Rectal smooth muscle tissue (tissue), 1 donor: ENCODE data around the gene TCERG1.

Experiments used
- H3K27ac ChIP-seq: one replicate; pipeline ENCODE4 v1.7.0; 2013; ENCODE audit warnings: low read depth, low read length, inconsistent platforms
- H3K27me3 ChIP-seq: one replicate; pipeline ENCODE4 v1.7.0; 2013; ENCODE audit warnings: low read length; ENCODE audit not compliant: control insufficient read depth, insufficient read depth
- H3K36me3 ChIP-seq: one replicate; pipeline ENCODE4 v1.7.0; 2013; ENCODE audit warnings: low read length; ENCODE audit not compliant: control insufficient read depth, insufficient read depth
- H3K4me1 ChIP-seq: one replicate; pipeline ENCODE4 v1.7.0; 2013; ENCODE audit warnings: low read length; ENCODE audit not compliant: control insufficient read depth, insufficient read depth
- H3K4me3 ChIP-seq: one replicate; pipeline ENCODE4 v1.7.0; 2013; ENCODE audit warnings: low read length
- H3K9ac ChIP-seq: one replicate; pipeline ENCODE4 v1.7.0; 2013; ENCODE audit warnings: low read length

Gene TCERG1

GRCh38 chr5:146446861-146447733, at the start of gene TCERG1:
TCERG1 (plus strand) TSS chr5:146447333; CDS start chr5:146447350, 17 bp downstream.
- no peaks in the 10 kb centered on the region for H3K36me3 ChIP-seq
- H3K27me3 ChIP-seq = no peaks in the 10 kb centered on the region
- H3K9ac ChIP-seq = peak within 1 kb of the TSS; percentile 99
- H3K27ac ChIP-seq = peak within 1 kb of the TSS; percentile 92
- peak within 1 kb of the TSS; percentile 71 for H3K4me3 ChIP-seq
- peaks cover 11% of the 10 kb centered on the region for H3K4me1 ChIP-seq

- no peaks in the 10 kb centered on the region for H3K36me3 ChIP-seq
- no peak overlapping the region for H3K9ac ChIP-seq
- peaks cover 2% of the 10 kb centered on the region for H3K27me3 ChIP-seq
- no peaks in the 10 kb centered on the region for H3K4me1 ChIP-seq
- no peak overlapping the region for H3K27ac ChIP-seq
- H3K4me3 ChIP-seq = no peak overlapping the region
Observed at GRCh38 chr5:146398826-146399225, 48.3 kb upstream of the TCERG1 start.

- H3K27ac ChIP-seq = no peak overlapping the region
- H3K4me1 ChIP-seq = no peaks in the 10 kb centered on the region
- H3K4me3 ChIP-seq = no peak overlapping the region
- H3K9ac ChIP-seq = no peak overlapping the region
- peaks cover 2% of the 10 kb centered on the region for H3K27me3 ChIP-seq
- no peaks in the 10 kb centered on the region for H3K36me3 ChIP-seq
Observed at GRCh38 chr5:146399481-146399880, 47.7 kb upstream of the TCERG1 start.

- Histone ChIP-seq H3K27me3 (no peaks in the 10 kb centered on the region), H3K9ac (no peak overlapping the region), H3K4me1 (no peaks in the 10 kb centered on the region), H3K4me3 (no peak overlapping the region), H3K36me3 (no peaks in the 10 kb centered on the region), H3K27ac (no peak overlapping the region)
Observed at GRCh38 chr5:146400201-146400600, 46.9 kb upstream of the TCERG1 start.

GRCh38 chr5:146401021-146401420, 46.1 kb upstream of the TCERG1 start:
- Histone ChIP-seq H3K36me3 (no peaks in the 10 kb centered on the region), H3K4me1 (no peaks in the 10 kb centered on the region), H3K9ac (no peak overlapping the region), H3K4me3 (no peak overlapping the region), H3K27ac (no peak overlapping the region), H3K27me3 (no peaks in the 10 kb centered on the region)

GRCh38 chr5:146402949-146403348, 44.2 kb upstream of the TCERG1 start:
- no peaks in the 10 kb centered on the region for H3K4me1 ChIP-seq
- H3K27ac ChIP-seq = no peak overlapping the region
- H3K27me3 ChIP-seq = no peaks in the 10 kb centered on the region
- H3K4me3 ChIP-seq = no peak overlapping the region
- no peaks in the 10 kb centered on the region for H3K36me3 ChIP-seq
- no peak overlapping the region for H3K9ac ChIP-seq

- Histone ChIP-seq H3K27me3 (no peaks in the 10 kb centered on the region), H3K4me1 (no peaks in the 10 kb centered on the region), H3K9ac (no peak overlapping the region), H3K4me3 (no peak overlapping the region), H3K36me3 (no peaks in the 10 kb centered on the region), H3K27ac (no peak overlapping the region)
Observed at GRCh38 chr5:146409054-146409671, 38.0 kb upstream of the TCERG1 start.

- Histone ChIP-seq H3K9ac (no peak overlapping the region), H3K4me1 (no peaks in the 10 kb centered on the region), H3K27me3 (no peaks in the 10 kb centered on the region), H3K36me3 (no peaks in the 10 kb centered on the region), H3K27ac (no peak overlapping the region), H3K4me3 (no peak overlapping the region)
Observed at GRCh38 chr5:146410272-146410671, 36.9 kb upstream of the TCERG1 start.

- Histone ChIP-seq H3K36me3 (no peaks in the 10 kb centered on the region), H3K27me3 (no peaks in the 10 kb centered on the region), H3K4me1 (no peaks in the 10 kb centered on the region), H3K27ac (no peak overlapping the region), H3K4me3 (no peak overlapping the region), H3K9ac (no peak overlapping the region)
Observed at GRCh38 chr5:146419696-146420095, 27.4 kb upstream of the TCERG1 start.

- Histone ChIP-seq H3K36me3 (no peaks in the 10 kb centered on the region), H3K4me3 (no peak overlapping the region), H3K9ac (no peak overlapping the region), H3K27me3 (no peaks in the 10 kb centered on the region), H3K27ac (no peak overlapping the region), H3K4me1 (no peaks in the 10 kb centered on the region)
Observed at GRCh38 chr5:146425023-146425422, 22.1 kb upstream of the TCERG1 start.

- Histone ChIP-seq H3K9ac (no peak overlapping the region), H3K36me3 (no peaks in the 10 kb centered on the region), H3K4me3 (no peak overlapping the region), H3K4me1 (no peaks in the 10 kb centered on the region), H3K27me3 (no peaks in the 10 kb centered on the region), H3K27ac (no peak overlapping the region)
Observed at GRCh38 chr5:146426305-146426704, 20.8 kb upstream of the TCERG1 start.

- no peak overlapping the region for H3K9ac ChIP-seq
- H3K27me3 ChIP-seq = no peaks in the 10 kb centered on the region
- no peaks in the 10 kb centered on the region for H3K4me1 ChIP-seq
- no peak overlapping the region for H3K27ac ChIP-seq
- H3K36me3 ChIP-seq = no peaks in the 10 kb centered on the region
- no peak overlapping the region for H3K4me3 ChIP-seq
Observed at GRCh38 chr5:146426853-146427618, 20.1 kb upstream of the TCERG1 start.
